GM12873 (cell line): ENCODE data around the gene CEP290.

ENCODE experiments used
- CTCF ChIP-seq: IDR thresholded peaks from 2 replicates; pipeline ENCODE4 v1.5.1; 2012; ENCODE audit warnings: low read depth, mild to moderate bottlenecking, moderate library complexity, low read length, control low read depth; ENCODE audit not compliant: insufficient read depth; ENCODE audit errors: missing control alignments

The CEP290 gene

GRCh38 chr12:88141774-88142609 lies at the start of gene CEP290, which contains the start of gene TMTC3:
CEP290 (minus strand) TSS chr12:88142088; CDS start chr12:88141307, 781 bp downstream.
TMTC3 (plus strand) TSS chr12:88142307; CDS start chr12:88148316, 6,009 bp downstream.
- no peak for TF ChIP-seq CTCF

GRCh38 chr12:88188180-88188579 lies 46.3 kb upstream of the CEP290 start:
- TF ChIP-seq CTCF: no peak

GRCh38 chr12:88187571-88187970 lies 45.7 kb upstream of the CEP290 start:
- TF ChIP-seq CTCF: no peak

DNA sequence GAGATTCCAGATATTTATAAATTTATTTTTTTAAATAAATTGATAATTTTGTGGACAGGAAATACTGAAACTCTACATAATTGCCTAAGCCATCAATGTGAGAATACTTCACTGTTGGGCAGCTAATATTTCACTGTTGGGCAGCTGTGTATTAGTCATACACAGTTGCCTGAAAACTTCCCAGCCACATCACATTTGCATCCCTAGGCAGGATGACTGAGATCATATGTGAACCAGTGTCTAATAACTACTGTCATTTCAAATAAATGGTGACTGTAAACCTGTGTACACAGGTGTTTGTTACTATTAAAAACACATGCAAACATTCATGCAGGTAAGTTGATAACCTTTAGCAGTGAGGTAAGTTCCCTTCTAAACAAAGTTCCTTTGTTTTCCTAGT lies 44.1 kb upstream of the CEP290 start:
- TF ChIP-seq CTCF: no peak

DNA sequence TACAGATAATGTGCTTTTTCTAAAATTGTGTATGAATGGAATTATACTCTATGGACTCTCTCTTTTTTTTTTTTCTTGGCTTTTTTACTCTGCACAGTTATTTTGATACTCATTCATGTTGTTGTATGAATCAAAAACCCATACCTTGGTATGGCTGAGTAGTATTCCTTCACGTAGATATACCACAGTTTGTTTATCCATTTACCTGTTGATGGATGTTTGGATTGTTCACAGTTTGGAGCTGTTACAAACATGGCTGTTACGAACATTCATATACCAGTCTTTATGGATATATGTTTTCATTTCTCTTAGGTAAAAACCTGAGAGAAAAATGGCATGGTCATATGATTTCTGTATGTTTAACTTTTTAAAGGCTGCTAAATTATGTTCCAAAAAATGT lies 43.4 kb upstream of the CEP290 start:
- TF ChIP-seq CTCF: no peak

DNA sequence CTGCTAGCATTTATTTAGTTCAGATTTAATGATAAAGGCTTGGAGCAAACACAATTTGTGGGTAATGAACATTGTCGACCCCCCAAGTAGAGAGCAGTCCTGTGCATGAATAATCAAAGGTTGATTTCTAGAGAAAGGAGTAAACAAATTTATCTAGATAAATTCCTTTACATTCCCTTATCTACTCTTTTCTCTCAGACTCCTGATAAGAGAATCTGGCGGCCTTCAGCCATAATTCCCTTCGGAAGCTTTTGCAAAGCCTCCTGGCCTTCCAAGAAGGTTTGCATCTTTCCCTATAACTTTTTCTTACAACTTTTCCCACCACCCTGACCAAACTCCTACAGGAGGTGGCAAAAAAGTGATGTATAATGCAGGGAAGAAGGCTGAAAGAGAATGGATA lies 42.3 kb upstream of the CEP290 start:
- TF ChIP-seq CTCF: no peak

GRCh38 chr12:88182416-88182815 lies 40.5 kb upstream of the CEP290 start:
- no peak for TF ChIP-seq CTCF
